HepG2 (cell line): ENCODE data around the gene LRP2. TPM values are rescaled to one million over a fixed set of nuclear protein-coding genes. Genes with fewer than 3 reads are reported as not detected.

ENCODE experiments used
- ATAC-seq: fragments of 200-7000 bp; cut with Tn5 transposase; 3 replicates; pipeline ENCODE4 v1.9.1; 2020; ENCODE audit warnings: mild to moderate bottlenecking, moderate library complexity
- BruUV-seq: library from RNA; stranded (reverse); fragments of 400-500 nt; replicated peaks from 2 replicates; lab custom pipeline; 2021; lab: Mats Ljungman, UMichigan
- CTCF ChIA-PET: fragments of 300-600 bp; formaldehyde crosslinking; extraction: SDS; loops from one replicate; lab custom pipeline; 2021; ENCODE audit warnings: low total read pairs, inconsistent platforms, low intra/inter-chr PET ratio; lab: Yijun Ruan, JAX
- POLR2A ChIA-PET: fragments of 350-600 bp; sonication (Branson Sonifier 250); formaldehyde crosslinking; loops from one replicate; lab custom pipeline; 2020; ENCODE audit warnings: antibody characterized with exemption, inconsistent platforms; lab: Yijun Ruan, JAX
- DNase-seq: peaks from one replicate; pipeline ENCODE4 v3.0.0-alpha.2; 2015; ENCODE audit warnings: low spot score
- FAIRE-seq: peaks from 3 replicates; lab custom pipeline; 2011; peaks lifted over from hg19 to GRCh38; lab: Jason Lieb, UNC
- H2AFZ ChIP-seq: one replicate; pipeline ENCODE4 v1.6.1; 2011; ENCODE audit warnings: low read length, inconsistent platforms
- H3K27ac ChIP-seq: fragments of 300-600 bp; 3 replicates; pipeline ENCODE4 v1.8.0; 2011; ENCODE audit warnings: mixed run types, mild to moderate bottlenecking, mixed read lengths, low read length, inconsistent platforms; ENCODE audit not compliant: insufficient read depth; ENCODE audit errors: extremely low read length
- H3K27me3 ChIP-seq, 2 experiments: fragments of 200-600 bp in 1 of 2; 2 replicates in 1 of 2; 3 replicates in 1 of 2; pipeline versions ENCODE4 v1.6.0 to v1.8.0; 2011; ENCODE audit warnings: low read length in 2 of 2, mild to moderate bottlenecking in 2 of 2, moderate library complexity in 2 of 2, inconsistent platforms in 1 of 2; ENCODE audit not compliant: insufficient read depth in 2 of 2, control insufficient read depth in 1 of 2
- H3K36me3 ChIP-seq, 2 experiments: fragments of 200-600 bp in 1 of 2; replicated peaks in 1 of 2; 2 replicates in 1 of 2; 3 replicates in 1 of 2; pipeline versions ENCODE4 v1.5.1 to v1.8.0; 2011; ENCODE audit warnings: low read length in 2 of 2, inconsistent platforms in 1 of 2; ENCODE audit not compliant: insufficient read depth in 2 of 2, control insufficient read depth in 1 of 2
- H3K4me1 ChIP-seq: 2 replicates; pipeline ENCODE4 v1.5.1; 2012; ENCODE audit warnings: low read length, inconsistent platforms; ENCODE audit not compliant: insufficient read depth
- H3K4me2 ChIP-seq: 2 replicates; pipeline ENCODE4 v1.6.0; 2011; ENCODE audit warnings: low read depth, low read length, inconsistent platforms
- H3K4me3 ChIP-seq, 3 experiments: fragments of 200-600 bp in 1 of 3; sonication (generic), shearing (Covaris generic) in 1 of 3; replicated peaks in 1 of 3; 2 replicates each; pipeline ENCODE4 v1.5.1; 2011 to 2016; ENCODE audit warnings: low read length in 3 of 3, inconsistent platforms in 2 of 3, low read depth in 2 of 3, mild to moderate bottlenecking in 2 of 3, control low read depth in 1 of 3, mixed read lengths in 1 of 3; ENCODE audit not compliant: insufficient read depth in 1 of 3
- H3K79me2 ChIP-seq: one replicate; pipeline ENCODE4 v1.6.1; 2011; ENCODE audit warnings: low read length, inconsistent platforms; ENCODE audit not compliant: insufficient read depth
- H3K9ac ChIP-seq: 2 replicates; pipeline ENCODE4 v1.6.0; 2011; ENCODE audit warnings: mild to moderate bottlenecking, low read depth, low read length, inconsistent platforms; ENCODE audit not compliant: insufficient read depth
- H3K9me3 ChIP-seq: 2 replicates; pipeline ENCODE4 v1.5.1; 2012; ENCODE audit warnings: mild to moderate bottlenecking, low read length
- H4K20me1 ChIP-seq: 2 replicates; pipeline ENCODE4 v1.6.0; 2011; ENCODE audit warnings: inconsistent platforms, mild to moderate bottlenecking, low read length, moderate library complexity; ENCODE audit not compliant: insufficient read depth
- ADNP ChIP-seq: sonication (generic); formaldehyde crosslinking; IDR thresholded peaks from 2 replicates; pipeline ENCODE4 v1.4.0; 2020; ENCODE audit warnings: missing genetic modification reagents
- EP300 ChIP-seq, 3 experiments: sonication (generic) in 1 of 3; formaldehyde crosslinking in 1 of 3; IDR thresholded peaks; 2 replicates each; pipeline versions ENCODE4 v1.5.1 to v1.6.1; 2011 to 2020; ENCODE audit warnings: low read depth in 2 of 3, low read length in 2 of 3, borderline replicate concordance in 1 of 3, improper control_type of control experiment in 1 of 3, mild to moderate bottlenecking in 1 of 3, missing genetic modification reagents in 1 of 3, moderate library complexity in 1 of 3
- FOXA1 ChIP-seq, 2 experiments: fragments of 450-650 bp in 1 of 2; sonication (generic) in 1 of 2; formaldehyde crosslinking in 1 of 2; IDR thresholded peaks; 2 replicates each; pipeline versions ENCODE4 v1.4.0 to v1.6.1; 2016 to 2020; ENCODE audit warnings: missing genetic modification reagents in 1 of 2
- HHEX ChIP-seq: IDR thresholded peaks from 2 replicates; pipeline ENCODE4 v1.6.1; 2016; ENCODE audit warnings: control low read depth
- HNF4G ChIP-seq, 2 experiments: sonication (generic) in 1 of 2; formaldehyde crosslinking in 1 of 2; IDR thresholded peaks; 2 replicates each; pipeline versions ENCODE4 v1.4.0 to v1.6.1; 2011 to 2020; ENCODE audit warnings: borderline replicate concordance in 2 of 2, low read depth in 2 of 2, mild to moderate bottlenecking in 2 of 2, low read length in 1 of 2, missing genetic modification reagents in 1 of 2, moderate library complexity in 1 of 2
- JDP2 ChIP-seq: sonication (generic); formaldehyde crosslinking; IDR thresholded peaks from 2 replicates; pipeline ENCODE4 v1.8.1; 2022; ENCODE audit warnings: missing genetic modification reagents, borderline replicate concordance
- NR2C2 ChIP-seq: sonication (generic); formaldehyde crosslinking; IDR thresholded peaks from 2 replicates; pipeline ENCODE4 v1.4.0; 2020; ENCODE audit warnings: missing genetic modification reagents, mild to moderate bottlenecking, moderate library complexity, borderline replicate concordance
- PLSCR1 ChIP-seq: sonication (generic); formaldehyde crosslinking; IDR thresholded peaks from 2 replicates; pipeline ENCODE4 v1.5.0; 2020; ENCODE audit warnings: missing genetic modification reagents, mild to moderate bottlenecking, borderline replicate concordance
- POLR2G ChIP-seq: fragments of 200-400 bp; formaldehyde crosslinking; IDR thresholded peaks from 2 replicates; pipeline ENCODE4 v1.6.1; 2018; ENCODE audit warnings: mild to moderate bottlenecking, low read depth, low read length, moderate library complexity
- ZNF276 ChIP-seq: sonication (generic); formaldehyde crosslinking; IDR thresholded peaks from 2 replicates; pipeline ENCODE4 v1.4.0; 2020; ENCODE audit warnings: mild to moderate bottlenecking, low read depth, missing genetic modification reagents
- ZNF441 ChIP-seq: sonication (generic); formaldehyde crosslinking; IDR thresholded peaks from 2 replicates; pipeline ENCODE4 v1.7.0; 2021; ENCODE audit warnings: missing genetic modification reagents, borderline replicate concordance
- ZNF589 ChIP-seq: sonication (generic); formaldehyde crosslinking; conservative IDR thresholded peaks from 2 replicates; pipeline ENCODE4 v1.8.0; 2022; ENCODE audit warnings: mild to moderate bottlenecking, moderate library complexity, missing genetic modification reagents
- ZNF761 ChIP-seq: sonication (generic); formaldehyde crosslinking; conservative IDR thresholded peaks from 2 replicates; pipeline ENCODE4 v1.4.0; 2020; ENCODE audit warnings: mild to moderate bottlenecking, missing genetic modification reagents
- ZNF891 ChIP-seq: sonication (generic); formaldehyde crosslinking; IDR thresholded peaks from 2 replicates; pipeline ENCODE4 v1.5.0; 2020; ENCODE audit warnings: mild to moderate bottlenecking, missing genetic modification reagents
- WGBS: methylation state at CpG from one replicate; pipeline ENCODE4 v1.1.6; 2017; ENCODE audit warnings: low lambda C conversion rate; 5-methylcytosine and 5-hydroxymethylcytosine counted together
- in situ Hi-C: cut with HindIII; loops from 2 replicates; pipeline ENCODE4 v1.10.0; 2017; ENCODE audit warnings: low pct_unique_long_range_greater_than_20kb; ENCODE audit not compliant: extremely low pct_ligation_motif_present
- intact Hi-C: fragments of 100-400 bp; cut with micrococcal nuclease; formaldehyde crosslinking; loops from one replicate; pipeline ENCODE4 v1.10.0; 2022; ENCODE audit not compliant: unreplicated experiment
- polyA plus RNA-seq, 8 experiments: library from polyadenylated mRNA; depleted of rRNA in 3 of 8; stranded (reverse) in 7 of 8; unstranded in 1 of 8; fragments of >200 nt; fragmentation: Illumina TruSeq in 4 of 8; extraction: Trizol in 4 of 8; gene quantifications; 2 replicates each; pipeline versions ENCODE4 v1.2.1 to v1.2.3, GENCODE V29; 2011 to 2016; ENCODE audit warnings: low read depth in 4 of 8, missing spikeins in 1 of 8, mixed read lengths in 1 of 8; ENCODE audit not compliant: insufficient read depth in 1 of 8
- total RNA-seq, 5 experiments: library from RNA; depleted of rRNA; stranded (reverse); fragments of >200 nt; fragmentation: Illumina TruSeq; extraction: Trizol; gene quantifications; 2 replicates each; pipeline ENCODE4 v1.2.3, GENCODE V29; 2016; ENCODE audit warnings: low read depth in 1 of 5

The LRP2 gene
- total and polyA plus RNA-seq, 2 of the 13 experiments (the other 11 are each of a cell fraction or from before 2014, with no cell fraction given): 0.03 to 0.15 TPM

- no TSS peak for BruUV-seq
- Histone ChIP-seq H3K27ac (no peak overlapping the region), H3K9me3 (no peaks in the 10 kb centered on the region), H3K4me3 (no peak overlapping the region), H3K4me1 (no peaks in the 10 kb centered on the region), H3K4me2 (no peak overlapping the region), H4K20me1 (no peaks in the 10 kb centered on the region), H3K79me2 (no peaks in the 10 kb centered on the region), H2AFZ (no peak overlapping the region), H3K9ac (no peak overlapping the region), H3K36me3 (no peaks in the 10 kb centered on the region), H3K27me3 (peaks cover 0 to 3% of the 10 kb centered on the region in 2 experiments; a peak in 1 of 5 replicates)
- intact Hi-C loops: loop anchor here (10.0 kb wide), 1 partner anchor 271 kb away; no protein-coding TSS in a partner anchor
- DNase-seq (no peak), FAIRE-seq (no peak), ATAC-seq (no peak)
- ChIA-PET CTCF (no interaction called here), POLR2A (no interaction called here)
- WGBS: 0% methylated on average over 2 of the region's 2 CpGs
- in situ Hi-C loops: no loop called here
- no peak for TF ChIP-seq HNF4G (IDR thresholded peaks at IDR 0.05; ENCODE audit: borderline replicate concordance, low read depth, low read length)
- TF ChIP-seq HNF4G (CRISPR knock-in tag; IDR thresholded peaks at IDR 0.05; ENCODE audit: borderline replicate concordance, low read depth): no peak
- no peak for TF ChIP-seq ZNF891 (CRISPR knock-in tag)
- no peak for TF ChIP-seq ZNF761 (CRISPR knock-in tag)
- TF ChIP-seq POLR2G: no peak
- no peak for TF ChIP-seq ZNF441 (CRISPR knock-in tag)
- TF ChIP-seq ZNF589 (CRISPR knock-in tag): no peak
- no peak for TF ChIP-seq NR2C2 (CRISPR knock-in tag)
These were observed 136.4 kb downstream of the LRP2 start for GRCh38 chr2:169225906-169226305.

GRCh38 chr2:169225233-169225750, 137.0 kb downstream of the LRP2 start:
- Histone ChIP-seq H3K9me3 (no peaks in the 10 kb centered on the region), H4K20me1 (no peaks in the 10 kb centered on the region), H3K36me3 (no peaks in the 10 kb centered on the region), H3K9ac (no peak overlapping the region), H3K4me2 (no peak overlapping the region), H3K27ac (no peak overlapping the region), H3K79me2 (no peaks in the 10 kb centered on the region), H3K27me3 (no peaks in the 10 kb centered on the region; a peak in 1 of 5 replicates), H3K4me1 (no peaks in the 10 kb centered on the region), H3K4me3 (no peak overlapping the region), H2AFZ (no peak overlapping the region)
- no TSS peak for BruUV-seq
- 0% methylated on average over 2 of the region's 2 CpGs for WGBS
- ATAC-seq (no peak), FAIRE-seq (no peak), DNase-seq (no peak)
- ChIA-PET POLR2A (no interaction called here), CTCF (no interaction called here)
- intact Hi-C loops: loop anchor here (10.0 kb wide), 1 partner anchor 270 kb away; no protein-coding TSS in a partner anchor
- in situ Hi-C loops: no loop called here
- TF ChIP-seq EP300 (IDR thresholded peaks at IDR 0.05; ENCODE audit: low read depth in 2 of 2, low read length in 2 of 2): no peak
- TF ChIP-seq EP300 (CRISPR knock-in tag; IDR thresholded peaks at IDR 0.05; ENCODE audit: borderline replicate concordance): no peak
- TF ChIP-seq HHEX (CRISPR knock-in tag): no peak
- no peak for TF ChIP-seq FOXA1 (IDR thresholded peaks at IDR 0.05)
- no peak for TF ChIP-seq FOXA1 (CRISPR knock-in tag; IDR thresholded peaks at IDR 0.05)
- TF ChIP-seq JDP2 (CRISPR knock-in tag): no peak
- TF ChIP-seq ZNF276: no peak
- TF ChIP-seq PLSCR1: no peak
- TF ChIP-seq ADNP (CRISPR knock-in tag): no peak
